Measurements from ENCODE around the gene PLCG1.

The PLCG1 gene

DNA sequence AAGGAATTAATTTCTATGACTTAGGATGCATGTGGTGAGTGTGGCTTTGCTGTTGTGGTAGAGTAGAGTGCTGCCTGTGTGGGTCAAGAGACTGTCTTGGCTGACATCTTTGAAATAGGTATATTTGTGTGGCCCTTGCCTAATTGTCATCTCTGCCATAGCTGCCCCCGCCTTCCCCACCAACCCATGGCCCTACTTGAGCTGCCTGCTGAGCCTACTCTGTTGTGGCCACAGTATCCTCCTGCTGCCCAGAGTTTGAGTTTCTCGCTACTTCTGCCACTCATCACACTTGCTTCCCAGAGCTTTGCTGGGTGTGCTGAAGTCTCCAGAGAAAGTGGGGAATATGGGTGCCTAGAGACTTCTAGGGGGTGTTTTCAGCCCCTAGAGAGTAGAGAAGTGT is 8.0 kb downstream of the PLCG1 start:
- DNase-seq: no peak

DNA sequence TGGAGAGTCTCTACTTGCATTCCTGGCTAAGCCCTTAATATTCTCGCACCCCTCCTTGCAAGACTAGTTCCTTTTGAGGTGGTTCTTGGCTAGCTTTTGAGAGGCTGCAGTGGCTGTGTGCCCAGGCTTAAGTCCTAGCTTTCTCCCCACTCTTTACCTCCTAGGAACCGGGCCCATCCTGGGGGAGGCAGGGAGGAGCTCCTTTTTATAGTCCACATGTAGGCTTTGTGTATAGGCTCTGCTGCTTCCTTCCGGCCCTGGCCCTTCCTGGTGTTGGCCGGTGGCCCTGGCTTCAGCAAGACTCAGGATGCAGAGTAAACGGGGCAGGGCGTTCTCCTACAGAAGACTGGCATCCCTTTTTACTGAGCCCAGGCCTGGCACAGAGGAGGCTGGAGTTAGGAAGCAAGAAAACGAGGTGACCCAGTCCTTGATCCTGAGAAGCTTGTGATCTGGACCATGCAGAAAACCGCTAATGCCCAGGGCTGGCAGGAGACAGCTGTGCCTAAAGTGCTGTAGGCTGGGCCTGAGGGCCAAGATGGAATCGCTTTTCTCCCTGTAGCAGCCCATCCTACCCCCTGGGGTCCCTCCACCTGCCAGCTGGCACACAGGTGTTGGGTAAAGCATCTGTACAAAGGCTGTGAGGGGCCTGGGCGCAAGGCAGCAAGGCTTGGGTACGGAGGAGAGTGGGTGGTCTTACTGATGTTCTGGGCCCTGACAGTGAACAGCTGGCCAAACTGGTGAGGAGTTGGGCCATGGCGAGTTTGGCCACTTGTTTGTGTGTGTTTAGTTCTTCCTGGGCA is 8.7 kb downstream of the PLCG1 start:
- no peak for DNase-seq

DNA sequence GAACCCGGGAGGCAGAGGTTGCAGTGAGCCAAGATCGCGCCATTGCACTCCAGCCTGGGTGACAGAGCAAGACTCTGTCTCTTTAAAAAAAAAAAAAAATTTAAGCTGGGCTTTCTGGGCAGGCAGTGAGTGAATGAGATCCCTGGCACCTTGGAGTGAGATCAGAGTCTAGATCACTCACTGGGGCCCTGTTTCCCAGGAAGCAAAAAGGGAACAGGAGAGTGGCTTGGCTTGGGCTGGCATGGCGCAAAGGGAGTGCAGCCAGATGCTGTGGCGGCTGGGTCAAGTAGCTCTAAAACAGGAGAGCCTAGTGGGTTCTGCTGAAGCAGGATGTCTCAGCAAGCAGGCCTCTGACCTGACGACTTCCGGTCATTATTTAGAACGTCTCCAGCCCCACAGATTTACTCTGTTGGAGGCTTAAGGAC is 10.4 kb downstream of the PLCG1 start:
- no peak for DNase-seq

DNA sequence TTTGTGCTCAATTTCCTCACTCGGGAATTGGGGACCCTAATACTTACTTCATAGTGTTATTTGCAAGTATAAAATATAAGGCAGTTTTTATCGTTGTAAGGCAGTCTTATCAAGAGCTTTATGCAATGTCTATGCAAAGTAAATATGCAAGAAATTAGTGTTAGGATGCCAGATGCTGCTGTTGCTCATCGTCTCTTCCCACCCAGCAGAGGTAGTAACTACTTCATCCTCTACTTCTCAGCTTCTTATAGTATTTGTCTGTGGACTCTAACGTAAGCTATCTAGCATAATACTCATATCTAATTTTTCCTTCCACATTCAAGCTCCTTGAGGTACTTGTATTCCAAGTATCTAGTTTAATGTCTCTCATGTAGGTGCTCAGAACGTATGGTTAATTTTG is 11.6 kb downstream of the PLCG1 start:
- no peak for DNase-seq

DNA sequence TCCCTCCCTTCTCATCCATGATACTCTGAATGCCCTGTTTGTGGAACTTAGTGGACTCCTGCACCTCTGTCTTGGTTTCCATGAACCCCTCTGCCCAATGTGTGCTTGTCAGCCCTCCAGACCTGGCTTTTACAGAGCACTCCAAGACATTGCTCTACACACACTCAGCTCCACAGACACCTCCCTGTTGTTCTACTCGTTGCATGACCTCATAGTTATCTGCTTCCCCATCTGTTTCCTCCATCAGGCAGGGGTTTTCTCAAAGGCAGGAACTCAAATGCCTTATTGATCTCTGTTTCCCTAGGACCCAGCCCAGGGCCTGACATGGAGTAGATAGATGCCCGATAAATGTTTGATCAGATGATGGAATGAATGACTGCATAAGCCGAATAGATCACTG is 13.3 kb downstream of the PLCG1 start:
- no peak for DNase-seq

DNA sequence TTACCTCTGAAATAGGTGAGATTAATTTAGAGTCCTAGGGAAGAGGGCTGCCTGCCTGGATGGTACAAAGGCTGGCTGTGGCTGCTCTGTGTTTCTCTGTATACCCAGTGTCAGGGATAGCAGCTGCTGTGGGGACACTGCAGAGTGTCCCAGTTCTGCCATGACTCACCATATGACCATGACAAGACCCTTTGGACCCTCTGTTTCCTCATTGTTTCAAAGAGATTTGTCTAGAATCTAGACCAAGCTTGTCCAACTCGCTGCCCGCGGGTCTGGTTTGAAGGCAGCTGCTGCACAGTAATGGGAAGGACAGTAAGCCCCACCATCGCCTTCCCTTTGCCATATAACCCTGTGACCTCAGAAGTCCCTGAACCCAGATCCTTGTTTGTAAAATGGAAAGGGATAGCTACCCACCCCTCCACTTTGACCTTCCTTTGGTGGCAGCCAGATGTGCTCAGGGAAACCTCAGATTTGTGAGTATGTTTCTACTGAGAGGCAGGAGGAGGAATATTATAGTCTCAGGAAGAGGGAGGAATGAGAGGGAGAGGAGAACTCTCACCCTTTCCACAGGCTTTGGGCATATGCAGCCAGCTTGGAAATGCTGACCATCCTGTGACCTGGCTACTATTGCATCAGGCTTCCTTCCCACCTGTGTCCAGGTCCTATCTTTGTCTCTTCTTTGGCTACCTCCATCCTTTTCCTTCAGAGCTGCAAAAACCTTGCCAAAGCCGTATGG is 14.0 kb downstream of the PLCG1 start:
- DNase-seq: no peak

DNA sequence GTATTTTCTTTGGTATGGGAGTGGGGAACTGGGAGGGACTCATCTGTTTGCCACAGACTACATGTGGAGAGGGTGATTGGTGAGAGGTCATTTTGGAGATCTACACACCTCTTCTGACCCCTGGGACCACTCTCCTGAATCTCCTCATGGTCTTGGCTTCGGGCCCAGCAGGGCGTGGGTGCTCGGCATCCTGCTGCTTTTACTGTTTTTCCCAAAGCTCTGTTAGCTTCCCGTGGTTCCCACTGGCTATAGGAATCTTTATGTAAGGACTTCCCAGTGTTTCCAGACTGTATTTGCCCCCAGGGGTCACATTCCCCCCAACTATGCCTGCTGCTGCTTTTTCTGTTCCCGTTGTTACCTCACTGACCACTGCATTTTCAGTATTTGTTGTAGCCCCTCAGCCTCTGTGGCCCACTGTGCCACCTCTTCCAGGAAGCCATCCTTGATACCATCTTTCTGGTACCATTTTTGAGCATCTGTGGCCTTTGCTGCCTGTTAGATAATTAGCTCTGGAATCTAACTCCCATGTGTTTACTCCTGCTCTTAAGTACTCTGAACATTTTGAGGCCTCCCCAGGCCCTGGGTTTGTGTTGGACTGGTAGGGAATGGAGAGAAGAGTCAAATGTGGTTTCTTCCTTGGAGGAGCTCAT is 14.9 kb downstream of the PLCG1 start:
- DNase-seq: no peak

DNA sequence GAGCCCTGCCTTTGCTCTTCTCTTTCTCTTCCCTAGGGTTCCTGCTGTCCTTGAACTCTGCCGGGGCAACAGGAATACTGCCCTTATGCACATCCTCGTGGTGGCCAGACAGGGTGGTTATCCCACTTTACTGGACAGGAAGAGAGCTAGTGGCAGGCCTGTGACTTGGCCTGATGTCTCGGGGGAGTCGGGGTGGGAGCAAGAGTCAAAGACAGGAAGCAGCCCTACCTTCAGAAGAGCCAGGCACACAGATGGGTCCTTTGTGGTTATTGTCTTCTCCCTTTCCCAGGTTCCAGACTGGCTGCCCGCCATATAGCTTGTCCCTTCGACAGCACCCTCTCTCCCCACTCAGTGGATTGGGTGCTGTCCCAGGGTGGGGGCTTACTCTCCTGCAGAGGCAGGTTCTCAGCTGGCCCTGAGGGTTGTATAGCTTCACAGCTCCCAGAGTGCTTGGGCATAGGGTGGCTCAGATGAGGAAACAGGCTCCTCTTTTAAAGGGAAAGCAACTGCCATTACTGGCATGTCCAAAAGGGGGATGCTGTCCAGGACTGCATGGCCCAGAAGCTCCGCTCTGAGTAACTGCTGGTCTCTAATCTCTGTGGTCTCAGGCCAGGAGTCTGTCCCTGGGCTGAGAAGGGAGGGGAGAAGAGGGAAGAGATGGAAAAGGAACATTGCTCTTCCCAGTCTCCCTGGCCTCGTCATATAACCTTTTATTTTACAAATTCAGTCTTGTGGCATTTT is 17.3 kb downstream of the PLCG1 start:
- no peak for DNase-seq

DNA sequence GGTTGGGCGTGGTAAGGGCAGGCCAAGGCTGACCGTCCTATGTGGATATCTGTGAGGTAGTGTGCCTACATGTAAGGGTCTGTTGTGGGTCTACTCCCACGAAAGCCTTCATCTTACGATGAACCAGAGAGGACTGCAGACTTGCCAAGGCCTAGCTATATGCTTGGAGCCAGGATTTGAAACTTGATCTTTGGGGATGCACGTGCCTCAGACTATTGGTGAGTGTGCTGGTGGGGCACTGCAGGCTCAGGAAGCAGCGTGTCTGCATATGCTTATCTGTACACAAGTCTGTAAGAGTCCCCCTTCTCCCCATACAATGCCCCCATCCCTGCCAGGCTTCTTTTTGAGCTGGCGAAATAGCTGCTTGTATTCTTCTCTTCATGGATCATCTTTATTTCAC is 17.9 kb downstream of the PLCG1 start:
- no peak for DNase-seq

DNA sequence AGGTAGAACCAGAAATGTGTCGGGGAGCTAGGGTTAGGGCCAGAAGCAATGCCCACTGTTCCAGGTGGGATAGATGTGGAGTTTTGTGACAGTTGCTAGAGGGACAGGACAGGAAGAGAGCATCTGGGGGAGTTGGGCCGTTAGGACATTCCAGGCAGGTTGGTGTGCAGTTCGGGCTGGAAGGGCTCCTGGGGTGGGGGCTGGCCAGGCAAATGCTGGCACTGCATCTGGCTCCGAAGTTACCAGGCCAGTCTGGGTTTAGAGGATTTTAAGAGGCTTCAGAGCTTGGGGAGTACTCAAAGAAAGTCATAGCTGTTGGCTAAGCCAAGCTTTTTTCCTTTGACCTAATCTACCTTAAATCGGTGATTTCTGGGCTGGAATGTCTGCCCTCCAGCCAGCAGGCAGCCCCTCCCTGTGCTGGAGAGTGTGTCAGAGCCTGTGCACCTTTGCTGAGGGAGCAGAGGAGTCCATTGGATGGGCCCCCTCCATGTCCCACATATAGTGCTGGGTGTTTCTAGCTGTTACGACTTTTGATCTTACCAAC is 20.8 kb downstream of the PLCG1 start:
- DNase-seq: no peak

DNA sequence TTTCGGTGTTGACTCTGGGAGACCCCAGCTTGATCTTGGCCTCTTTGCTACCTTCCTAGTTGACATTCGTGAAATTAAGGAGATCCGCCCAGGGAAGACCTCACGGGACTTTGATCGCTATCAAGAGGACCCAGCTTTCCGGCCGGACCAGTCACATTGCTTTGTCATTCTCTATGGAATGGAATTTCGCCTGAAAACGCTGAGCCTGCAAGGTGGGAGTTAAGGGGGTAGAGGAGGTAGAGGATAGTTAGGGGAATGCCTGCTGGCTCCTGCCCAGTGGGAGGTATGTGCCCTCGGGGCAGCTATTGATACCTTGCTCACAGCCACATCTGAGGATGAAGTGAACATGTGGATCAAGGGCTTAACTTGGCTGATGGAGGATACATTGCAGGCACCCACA is 22.2 kb downstream of the PLCG1 start:
- DNase-seq: no peak

DNA sequence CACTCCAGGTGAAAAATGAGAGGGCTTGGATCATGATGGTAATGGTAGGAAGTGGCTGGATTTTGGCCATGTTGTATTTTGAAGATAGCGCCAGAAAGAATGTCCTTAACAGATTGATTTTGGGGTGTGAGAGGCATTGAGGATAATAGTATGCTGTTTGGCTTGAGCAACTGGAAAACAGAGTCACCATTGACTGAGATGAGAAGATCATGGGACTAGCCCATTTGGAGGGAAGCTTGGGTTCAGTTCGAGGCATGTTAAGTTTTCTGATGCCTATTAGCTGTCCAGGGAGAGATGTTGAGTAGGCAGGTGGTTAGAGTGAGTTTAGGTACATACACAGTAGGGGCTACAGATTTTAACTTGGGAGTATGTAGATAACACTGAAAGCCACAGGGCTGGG is 23.3 kb downstream of the PLCG1 start:
- no peak for DNase-seq

DNA sequence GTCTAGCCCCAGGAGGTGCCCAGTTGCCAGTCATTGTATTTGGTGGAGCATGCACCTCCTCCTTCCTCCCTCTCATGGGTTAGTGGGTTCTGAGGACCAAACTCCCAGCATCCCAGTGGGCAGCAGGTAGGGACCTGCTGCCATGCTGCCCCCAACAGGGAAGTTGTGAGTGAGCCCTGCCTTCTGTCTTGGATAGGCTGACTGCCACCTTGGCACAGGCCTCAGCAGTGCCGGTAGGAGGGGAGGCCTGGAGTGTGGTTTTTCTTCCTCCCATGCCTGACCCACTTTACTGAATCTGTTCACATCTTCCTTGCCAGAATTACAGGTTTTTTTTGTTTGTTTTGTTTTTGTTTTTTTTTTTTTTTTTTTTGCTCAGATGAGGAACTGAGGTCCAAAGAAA is 24.5 kb downstream of the PLCG1 start:
- DNase-seq: no peak

DNA sequence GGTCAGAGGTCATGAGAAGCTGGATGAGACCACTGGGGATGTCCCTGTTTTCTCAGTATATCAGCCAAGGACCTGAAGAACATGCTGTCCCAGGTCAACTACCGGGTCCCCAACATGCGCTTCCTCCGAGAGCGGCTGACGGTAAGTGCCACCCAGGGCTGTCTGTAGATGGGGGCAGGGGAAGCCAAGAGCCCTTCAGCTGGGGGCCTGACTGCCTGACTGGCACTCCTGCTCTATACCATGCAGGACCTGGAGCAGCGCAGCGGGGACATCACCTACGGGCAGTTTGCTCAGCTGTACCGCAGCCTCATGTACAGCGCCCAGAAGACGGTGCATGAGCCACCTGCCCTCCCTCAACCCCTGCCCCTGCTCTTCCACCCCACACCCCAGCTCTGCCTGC is 25.1 kb downstream of the PLCG1 start:
- DNase-seq: no peak

DNA sequence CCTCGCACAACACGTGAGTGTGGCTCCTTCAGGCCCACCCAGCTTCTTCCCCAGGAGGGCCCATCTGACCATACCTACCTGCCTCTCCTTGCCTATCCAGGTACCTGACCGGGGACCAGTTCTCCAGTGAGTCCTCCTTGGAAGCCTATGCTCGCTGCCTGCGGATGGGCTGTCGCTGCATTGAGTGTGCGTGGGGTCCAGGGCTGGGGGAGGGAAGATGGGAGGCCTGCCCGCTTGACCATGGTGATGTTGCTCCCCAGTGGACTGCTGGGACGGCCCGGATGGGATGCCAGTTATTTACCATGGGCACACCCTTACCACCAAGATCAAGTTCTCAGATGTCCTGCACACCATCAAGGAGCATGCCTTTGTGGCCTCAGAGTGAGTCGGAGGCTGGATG is 26.5 kb downstream of the PLCG1 start:
- no peak for DNase-seq

DNA sequence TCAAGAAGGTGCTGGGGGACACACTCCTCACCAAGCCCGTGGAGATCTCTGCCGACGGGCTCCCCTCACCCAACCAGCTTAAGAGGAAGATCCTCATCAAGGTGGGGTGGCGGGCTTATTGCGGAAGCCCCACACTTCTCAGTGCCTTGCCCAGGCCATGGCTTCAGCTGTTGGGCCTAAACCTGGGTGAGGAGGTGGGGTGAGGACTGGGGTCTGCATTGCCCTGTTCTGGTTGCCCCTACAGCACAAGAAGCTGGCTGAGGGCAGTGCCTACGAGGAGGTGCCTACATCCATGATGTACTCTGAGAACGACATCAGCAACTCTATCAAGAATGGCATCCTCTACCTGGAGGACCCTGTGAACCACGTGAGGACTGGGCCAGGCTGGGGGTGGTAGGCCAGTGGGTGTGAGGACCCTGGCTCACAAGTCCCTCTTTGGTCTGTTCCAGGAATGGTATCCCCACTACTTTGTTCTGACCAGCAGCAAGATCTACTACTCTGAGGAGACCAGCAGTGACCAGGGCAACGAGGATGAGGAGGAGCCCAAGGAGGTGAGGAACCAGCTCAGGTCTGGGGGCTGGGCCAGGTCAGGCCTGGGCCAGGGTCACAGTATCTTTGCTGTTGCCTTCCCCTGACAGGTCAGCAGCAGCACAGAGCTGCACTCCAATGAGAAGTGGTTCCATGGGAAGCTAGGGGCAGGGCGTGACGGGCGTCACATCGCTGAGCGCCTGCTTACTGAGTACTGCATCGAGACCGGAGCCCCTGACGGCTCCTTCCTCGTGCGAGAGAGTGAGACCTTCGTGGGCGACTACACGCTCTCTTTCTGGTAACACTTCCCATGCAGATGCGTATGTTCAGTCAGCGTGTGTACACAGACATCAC is 27.9 kb downstream of the PLCG1 start:
- no peak for DNase-seq

DNA sequence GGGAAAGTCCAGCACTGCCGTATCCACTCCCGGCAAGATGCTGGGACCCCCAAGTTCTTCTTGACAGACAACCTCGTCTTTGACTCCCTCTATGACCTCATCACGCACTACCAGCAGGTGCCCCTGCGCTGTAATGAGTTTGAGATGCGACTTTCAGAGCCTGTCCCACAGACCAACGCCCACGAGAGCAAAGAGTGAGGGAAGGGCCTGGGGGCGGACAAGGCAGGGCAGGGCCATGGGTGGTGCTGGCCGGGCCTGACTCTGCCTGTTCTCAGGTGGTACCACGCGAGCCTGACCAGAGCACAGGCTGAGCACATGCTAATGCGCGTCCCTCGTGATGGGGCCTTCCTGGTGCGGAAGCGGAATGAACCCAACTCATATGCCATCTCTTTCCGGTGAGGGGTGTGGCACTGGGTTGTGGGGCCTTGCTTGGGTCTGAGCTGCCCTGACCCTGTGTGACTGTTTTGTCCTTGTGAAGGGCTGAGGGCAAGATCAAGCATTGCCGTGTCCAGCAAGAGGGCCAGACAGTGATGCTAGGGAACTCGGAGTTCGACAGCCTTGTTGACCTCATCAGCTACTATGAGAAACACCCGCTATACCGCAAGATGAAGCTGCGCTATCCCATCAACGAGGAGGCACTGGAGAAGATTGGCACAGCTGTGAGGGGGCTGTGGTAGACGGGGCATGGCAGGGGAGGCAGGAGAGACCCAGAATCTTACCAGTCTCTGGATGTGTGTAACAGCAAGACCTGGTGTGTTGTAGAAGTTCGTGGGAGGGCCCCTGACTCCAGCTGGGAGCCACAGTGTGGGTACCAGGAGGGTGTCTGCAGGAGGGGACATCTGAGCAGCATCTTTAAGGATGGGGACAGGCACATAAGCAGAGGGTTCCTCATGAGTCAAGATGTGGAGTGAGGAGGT is 29.1 kb downstream of the PLCG1 start:
- no peak for DNase-seq

DNA sequence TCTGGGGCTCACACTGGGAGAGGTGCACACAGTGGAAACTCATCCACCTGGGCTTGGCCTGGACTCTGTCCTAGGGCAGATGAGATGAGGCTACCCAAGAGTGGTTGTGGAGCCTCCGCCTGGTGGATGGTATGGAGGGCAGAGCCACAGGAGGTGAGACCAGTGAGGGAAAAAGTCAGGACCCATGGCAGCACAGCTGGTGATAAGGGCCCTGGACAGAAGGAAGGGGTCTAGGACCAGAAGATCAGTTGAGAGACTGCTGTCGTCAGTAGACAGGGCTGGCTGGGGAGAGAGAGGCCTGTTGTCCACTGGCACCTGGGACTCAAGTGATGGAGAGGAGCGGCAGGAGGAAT is 29.8 kb downstream of the PLCG1 start:
- no peak for DNase-seq

DNA sequence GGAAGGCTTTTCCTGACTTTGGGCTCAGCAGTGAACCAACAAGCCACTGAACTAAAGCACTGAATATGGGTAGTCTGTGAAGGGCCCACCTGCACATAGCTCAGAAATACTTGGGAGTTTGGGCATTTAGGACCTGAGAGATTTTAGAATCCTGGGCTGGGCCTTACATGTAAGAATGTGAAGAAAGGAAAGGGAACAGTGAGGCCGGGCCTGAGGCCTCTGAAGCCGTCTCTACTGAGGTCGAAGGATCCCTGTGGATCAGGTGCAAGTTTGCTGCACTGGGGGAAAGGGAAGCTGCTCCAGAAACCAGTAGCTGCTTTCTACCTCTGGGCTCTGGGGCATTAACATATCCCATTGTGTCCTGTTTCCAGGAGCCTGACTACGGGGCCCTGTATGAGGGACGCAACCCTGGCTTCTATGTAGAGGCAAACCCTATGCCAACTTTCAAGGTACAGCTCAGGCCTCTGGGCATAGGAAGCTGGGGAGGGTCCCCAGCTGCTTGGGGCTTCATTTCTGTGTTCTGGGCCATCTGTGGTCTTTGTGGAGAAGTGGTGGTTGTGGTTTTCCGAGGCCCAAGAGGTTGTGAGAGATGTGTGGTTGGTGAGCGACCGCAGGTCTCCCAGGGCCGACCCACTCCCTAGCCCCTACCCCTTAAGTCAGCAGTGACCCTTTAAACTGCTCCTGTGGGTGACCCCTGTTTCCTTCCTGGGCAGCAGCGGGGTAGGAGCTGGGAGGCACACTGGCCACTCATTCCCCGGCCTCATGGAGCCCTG is 30.3 kb downstream of the PLCG1 start:
- no peak for DNase-seq

Data from activated CD4-positive, alpha-beta T cell treated with anti-CD3 and anti-CD28 coated beads, Interleukin-2, amount 50 U/mL, for 4 hours (primary cell).